Endothelial cell of umbilical vein (primary cell): ENCODE results near the gene EDNRB. TPM values are rescaled to one million over a fixed set of nuclear protein-coding genes. Genes with fewer than 3 reads are reported as not detected.

Source experiments
- BruUV-seq: library from RNA; stranded (reverse); fragments of 400-500 nt; replicated peaks from 2 replicates; lab custom pipeline; 2021; lab: Mats Ljungman, UMichigan
- CTCF ChIA-PET: fragments of 300-600, 350-600 bp; sonication (Branson Sonifier 250); formaldehyde crosslinking; loops from one replicate; lab custom pipeline; 2021; ENCODE audit warnings: antibody characterized with exemption, inconsistent platforms; lab: Charles Lee
- POLR2A ChIA-PET: fragments of 300-600, 350-600 bp; sonication (Branson Sonifier 250); formaldehyde crosslinking; loops from one replicate; lab custom pipeline; 2021; ENCODE audit warnings: antibody characterized with exemption, inconsistent platforms; lab: Charles Lee
- DNase-seq: peaks from one replicate; pipeline ENCODE4 v3.0.0-alpha.2; 2011; ENCODE audit warnings: low read depth, low spot score
- FAIRE-seq: peaks from 2 replicates; lab custom pipeline; 2011; peaks lifted over from hg19 to GRCh38; lab: Jason Lieb, UNC
- H2AFZ ChIP-seq: 2 replicates; pipeline ENCODE4 v1.6.0; 2012; ENCODE audit warnings: low read depth, low read length, control low read depth, inconsistent platforms
- H3K27ac ChIP-seq: 2 replicates; pipeline ENCODE4 v1.5.1; 2011; ENCODE audit warnings: low read depth, mild to moderate bottlenecking, control low read depth, low read length, moderate library complexity; ENCODE audit not compliant: insufficient read depth
- H3K27me3 ChIP-seq, 2 experiments: 2 replicates each; pipeline versions ENCODE4 v1.6.0 to v1.6.1; 2011; ENCODE audit warnings: low read length in 2 of 2, mixed read lengths in 1 of 2; ENCODE audit not compliant: control insufficient read depth in 2 of 2, insufficient read depth in 2 of 2
- H3K36me3 ChIP-seq, 2 experiments: 2 replicates in 1 of 2; 3 replicates in 1 of 2; pipeline ENCODE4 v1.5.1; 2011; ENCODE audit warnings: low read length in 2 of 2, mild to moderate bottlenecking in 1 of 2, moderate library complexity in 1 of 2; ENCODE audit not compliant: control insufficient read depth in 2 of 2, insufficient read depth in 2 of 2; ENCODE audit errors: extremely low read depth in 1 of 2
- H3K4me1 ChIP-seq: 3 replicates; pipeline ENCODE4 v1.5.1; 2011; ENCODE audit warnings: mild to moderate bottlenecking, low read length; ENCODE audit not compliant: control insufficient read depth, insufficient read depth; ENCODE audit errors: extremely low read depth
- H3K4me2 ChIP-seq: 2 replicates; pipeline ENCODE4 v1.6.1; 2011; ENCODE audit warnings: low read length, control low read depth, mixed read lengths; ENCODE audit not compliant: insufficient read depth
- H3K4me3 ChIP-seq, 3 experiments: fragments of 200-600 bp in 1 of 3; sonication (generic), shearing (Covaris generic) in 1 of 3; replicated peaks in 1 of 3; 2 replicates each; pipeline ENCODE4 v1.5.1; 2011 to 2016; ENCODE audit warnings: control low read depth in 3 of 3, low read length in 3 of 3, mild to moderate bottlenecking in 2 of 3, inconsistent platforms in 1 of 3, low read depth in 1 of 3, moderate library complexity in 1 of 3; ENCODE audit not compliant: insufficient read depth in 1 of 3
- H3K79me2 ChIP-seq: 2 replicates; pipeline ENCODE4 v1.6.0; 2012; ENCODE audit warnings: low read length, inconsistent platforms; ENCODE audit not compliant: control insufficient read depth, insufficient read depth
- H3K9ac ChIP-seq: replicated peaks from 2 replicates; pipeline ENCODE3; 2011; ENCODE audit warnings: low read length, control low read depth; ENCODE audit not compliant: insufficient read depth; ENCODE audit errors: extremely low read depth
- H3K9me1 ChIP-seq: replicated peaks from 3 replicates; pipeline ENCODE4 v1.6.0; 2011; ENCODE audit warnings: mild to moderate bottlenecking, low read length; ENCODE audit not compliant: control insufficient read depth, insufficient read depth; ENCODE audit errors: extremely low read depth
- H3K9me3 ChIP-seq: replicated peaks from 2 replicates; pipeline ENCODE4 v1.5.1; 2012; ENCODE audit warnings: low read length, inconsistent platforms; ENCODE audit not compliant: control insufficient read depth, insufficient read depth
- H4K20me1 ChIP-seq: replicated peaks from 2 replicates; pipeline ENCODE3; 2011; ENCODE audit warnings: mild to moderate bottlenecking, low read length; ENCODE audit not compliant: control insufficient read depth, insufficient read depth; ENCODE audit errors: extremely low read depth
- EZH2 ChIP-seq: IDR thresholded peaks from 2 replicates; pipeline ENCODE4 v1.6.1; 2012; ENCODE audit warnings: borderline replicate concordance, low read depth, mild to moderate bottlenecking, moderate library complexity, low read length, inconsistent platforms; ENCODE audit not compliant: severe bottlenecking
- FOS ChIP-seq: IDR thresholded peaks from 2 replicates; pipeline ENCODE4 v1.6.1; 2011; ENCODE audit warnings: mild to moderate bottlenecking, low read length, moderate library complexity, borderline replicate concordance; ENCODE audit not compliant: insufficient read depth
- GATA2 ChIP-seq: IDR thresholded peaks from 2 replicates; pipeline ENCODE4 v1.7.0; 2011; ENCODE audit warnings: low read depth, mild to moderate bottlenecking, moderate library complexity, mixed read lengths, low read length; ENCODE audit not compliant: insufficient read length, insufficient read depth
- JUN ChIP-seq: IDR thresholded peaks from 2 replicates; pipeline ENCODE4 v1.6.1; 2011; ENCODE audit warnings: borderline replicate concordance, low read depth; ENCODE audit not compliant: insufficient read length, insufficient read depth
- MYC ChIP-seq: IDR thresholded peaks from one replicate; pipeline ENCODE4 v1.6.1; 2011; ENCODE audit warnings: mild to moderate bottlenecking, low read depth, low read length
- POLR2A ChIP-seq: IDR thresholded peaks from 2 replicates; pipeline ENCODE4 v1.6.1; 2012; ENCODE audit warnings: low read depth, mild to moderate bottlenecking, control low read depth, low read length
- POLR2AphosphoS5 ChIP-seq: IDR thresholded peaks from 2 replicates; pipeline ENCODE4 v1.6.1; 2012; ENCODE audit warnings: low read depth, mild to moderate bottlenecking, control low read depth, low read length, moderate library complexity; ENCODE audit not compliant: insufficient read depth
- dilution Hi-C: fragments of 300-500 bp; cut with MboI; formaldehyde crosslinking; loops from one replicate; pipeline ENCODE4 v1.15.0; 2019; ENCODE audit warnings: low sequenced_read_pairs; ENCODE audit not compliant: extremely low pct_ligation_motif_present
- intact Hi-C: fragments of 100-400 bp; cut with micrococcal nuclease; formaldehyde crosslinking; loops from one replicate; pipeline ENCODE4 v1.10.0; 2022
- polyA plus RNA-seq, 4 experiments: library from polyadenylated mRNA; depleted of rRNA in 3 of 4; stranded (reverse) in 3 of 4; unstranded in 1 of 4; fragments of >200 nt; gene quantifications; 2 replicates each; pipeline versions ENCODE4 v1.2.1 to v1.2.3, GENCODE V29; 2011 to 2012; ENCODE audit warnings: missing spikeins in 1 of 4
- total RNA-seq: library from RNA; stranded (reverse); gene quantifications from 2 replicates; pipeline ENCODE4 v1.2.3, GENCODE V29; 2021
- TF ChIP-seq, protein P1 (sequence below): IDR thresholded peaks from 2 replicates; pipeline ENCODE4 v1.6.1; 2011; ENCODE audit not compliant: insufficient read depth, insufficient read length
- TF ChIP-seq, protein P2 (sequence below), 2 donors: IDR thresholded peaks; 1 replicate in 1 of 2; 2 replicates in 1 of 2; pipeline ENCODE4 v1.5.1; 2011; ENCODE audit warnings: low read length in 2 of 2, mild to moderate bottlenecking in 2 of 2, moderate library complexity in 2 of 2, control low read depth in 1 of 2, inconsistent platforms in 1 of 2, low read depth in 1 of 2; ENCODE audit not compliant: insufficient read depth in 1 of 2; ENCODE audit errors: extremely low read depth in 1 of 2

Gene EDNRB
- total and polyA plus RNA-seq, 2 donors (not counting 3 experiments of a cell fraction or from before 2014, with no cell fraction given) = 1.3 to 2.3 TPM

DNA sequence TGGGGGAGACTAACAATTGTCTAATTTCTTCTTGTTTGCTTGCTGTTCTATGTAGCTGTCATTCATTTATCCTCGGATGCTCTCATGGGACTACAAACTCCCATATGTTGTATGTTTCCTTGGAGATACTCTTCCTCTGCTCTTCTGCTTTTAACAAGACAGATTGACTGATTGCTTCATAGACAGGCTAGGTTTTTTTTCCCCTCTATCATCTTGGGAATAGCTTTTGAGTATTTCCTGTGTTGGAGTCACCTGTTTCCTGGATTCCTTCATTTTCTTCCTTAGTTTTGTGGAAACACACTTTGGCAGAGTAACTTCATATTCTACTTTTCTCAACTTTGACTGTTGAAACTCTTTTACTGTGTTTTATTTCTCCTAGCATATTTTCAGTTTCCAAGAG is 27.6 kb downstream of the EDNRB start:
- Histone ChIP-seq H3K9ac (no peak overlapping the region), H2AFZ (no peak overlapping the region), H4K20me1 (no peaks in the 10 kb centered on the region), H3K79me2 (no peaks in the 10 kb centered on the region), H3K27me3 (no peaks in the 10 kb centered on the region), H3K4me1 (peaks cover 3% of the 10 kb centered on the region), H3K9me3 (no peaks in the 10 kb centered on the region), H3K4me2 (no peak overlapping the region), H3K27ac (no peak overlapping the region), H3K4me3 (no peak overlapping the region), H3K36me3 (no peaks in the 10 kb centered on the region), H3K9me1 (no peaks in the 10 kb centered on the region)
- no TSS peak for BruUV-seq
- POLR2A ChIA-PET = no interaction called here
- TF ChIP-seq EZH2 (no peak), POLR2AphosphoS5 (no peak), JUN (no peak), POLR2A (no peak)
- TF ChIP-seq, protein P1, sequence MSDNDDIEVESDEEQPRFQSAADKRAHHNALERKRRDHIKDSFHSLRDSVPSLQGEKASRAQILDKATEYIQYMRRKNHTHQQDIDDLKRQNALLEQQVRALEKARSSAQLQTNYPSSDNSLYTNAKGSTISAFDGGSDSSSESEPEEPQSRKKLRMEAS = no peak
- intact Hi-C loops (no loop called here), dilution Hi-C loops (no loop called here)
- CTCF ChIA-PET = interaction anchor here (1.2 to 1.3 kb wide), 2 partner anchors 16 to 230 kb away, joined by 3 to 5 read pairs; no protein-coding TSS in a partner anchor
- DNase-seq (peak; percentile 26), FAIRE-seq (no peak)

DNA sequence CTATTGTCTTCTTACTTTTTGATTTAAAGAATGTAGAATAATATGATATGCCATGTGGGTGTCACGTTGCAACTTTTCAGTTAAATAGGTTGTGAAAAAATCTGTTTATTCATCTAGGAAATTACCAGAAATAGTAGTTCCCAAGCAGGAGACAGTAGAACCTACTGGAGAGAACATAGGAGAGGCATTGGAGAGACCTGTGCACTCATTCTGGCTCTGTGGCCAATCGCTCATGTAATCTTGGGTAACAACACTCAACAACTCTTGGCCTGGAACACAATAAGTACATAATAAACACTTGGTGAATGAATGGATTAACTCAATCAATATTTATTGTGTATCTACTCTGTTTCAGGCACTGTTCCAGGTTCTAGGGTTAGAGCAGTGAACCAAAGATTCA is 35.3 kb downstream of the EDNRB start:
- no peaks in the 10 kb centered on the region for H4K20me1 ChIP-seq
- TF ChIP-seq FOS (no peak), EZH2 (no peak), MYC (no peak), JUN (no peak), POLR2AphosphoS5 (no peak), POLR2A (no peak), GATA2 (no peak)
- TF ChIP-seq, protein P2, sequence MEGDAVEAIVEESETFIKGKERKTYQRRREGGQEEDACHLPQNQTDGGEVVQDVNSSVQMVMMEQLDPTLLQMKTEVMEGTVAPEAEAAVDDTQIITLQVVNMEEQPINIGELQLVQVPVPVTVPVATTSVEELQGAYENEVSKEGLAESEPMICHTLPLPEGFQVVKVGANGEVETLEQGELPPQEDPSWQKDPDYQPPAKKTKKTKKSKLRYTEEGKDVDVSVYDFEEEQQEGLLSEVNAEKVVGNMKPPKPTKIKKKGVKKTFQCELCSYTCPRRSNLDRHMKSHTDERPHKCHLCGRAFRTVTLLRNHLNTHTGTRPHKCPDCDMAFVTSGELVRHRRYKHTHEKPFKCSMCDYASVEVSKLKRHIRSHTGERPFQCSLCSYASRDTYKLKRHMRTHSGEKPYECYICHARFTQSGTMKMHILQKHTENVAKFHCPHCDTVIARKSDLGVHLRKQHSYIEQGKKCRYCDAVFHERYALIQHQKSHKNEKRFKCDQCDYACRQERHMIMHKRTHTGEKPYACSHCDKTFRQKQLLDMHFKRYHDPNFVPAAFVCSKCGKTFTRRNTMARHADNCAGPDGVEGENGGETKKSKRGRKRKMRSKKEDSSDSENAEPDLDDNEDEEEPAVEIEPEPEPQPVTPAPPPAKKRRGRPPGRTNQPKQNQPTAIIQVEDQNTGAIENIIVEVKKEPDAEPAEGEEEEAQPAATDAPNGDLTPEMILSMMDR (IDR thresholded peaks at IDR 0.05; ENCODE audit: extremely low read depth in 1 of 2, insufficient read depth in 1 of 2, low read depth in 1 of 2, low read length in 2 of 2) = no peak
- TF ChIP-seq, protein P1 = no peak
- ChIA-PET POLR2A (no interaction called here), CTCF (no interaction called here)
- no peak overlapping the region for H3K27ac ChIP-seq
- dilution Hi-C loops (no loop called here), intact Hi-C loops (no loop called here)
- no peaks in the 10 kb centered on the region for H3K9me3 ChIP-seq
- no peaks in the 10 kb centered on the region for H3K79me2 ChIP-seq
- DNase-seq (no peak), FAIRE-seq (no peak)
- no peak overlapping the region for H3K4me3 ChIP-seq
- H3K27me3 ChIP-seq = no peaks in the 10 kb centered on the region
- no peak overlapping the region for H3K9ac ChIP-seq
- H3K36me3 ChIP-seq = no peaks in the 10 kb centered on the region
- no peak overlapping the region for H3K4me2 ChIP-seq
- no peaks in the 10 kb centered on the region for H3K9me1 ChIP-seq
- BruUV-seq = no TSS peak
- H2AFZ ChIP-seq = no peak overlapping the region
- no peaks in the 10 kb centered on the region for H3K4me1 ChIP-seq
